ENCODE results near the gene PRLR.
"Not testable (repeated sequence)": the region's sequence is repeated elsewhere in the genome, so short reads cannot be mapped to it uniquely, and the experiment has no call there.

The PRLR gene

DNA sequence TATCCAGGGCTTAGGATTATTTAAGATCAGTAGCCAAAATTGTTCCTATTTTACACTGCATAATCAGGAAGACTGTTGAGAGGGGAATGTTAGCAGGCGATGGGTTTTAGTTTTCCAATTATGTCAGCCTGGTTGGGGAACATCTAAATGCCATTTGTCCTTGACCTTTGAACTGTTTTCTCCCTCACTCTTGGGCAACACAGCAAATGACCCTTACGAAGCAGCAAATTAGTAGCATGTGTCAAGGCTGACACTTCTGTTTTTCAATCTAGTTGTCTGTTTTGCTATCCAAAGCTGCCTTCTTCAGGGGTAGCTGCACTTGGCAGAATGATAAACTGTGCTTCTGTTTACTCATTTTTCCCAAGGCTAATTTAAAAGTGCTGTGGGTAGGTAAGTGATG lies 104.5 kb downstream of the PRLR start:
- no peak overlapping the region for H3K27ac ChIP-seq (ENCODE audit: low read depth, low read length)
- no peak overlapping the region for H3K4me3 ChIP-seq (ENCODE audit: low read length)
- no peaks in the 10 kb centered on the region for H3K36me3 ChIP-seq (ENCODE audit: control insufficient read depth, insufficient read depth, low read length)
- H3K27me3 ChIP-seq (ENCODE audit: control insufficient read depth, insufficient read depth, low read length), result no peaks in the 10 kb centered on the region
- H3K4me1 ChIP-seq (ENCODE audit: control insufficient read depth, insufficient read depth, low read length), result no peaks in the 10 kb centered on the region
- no peak overlapping the region for H3K9ac ChIP-seq (ENCODE audit: low read length)

DNA sequence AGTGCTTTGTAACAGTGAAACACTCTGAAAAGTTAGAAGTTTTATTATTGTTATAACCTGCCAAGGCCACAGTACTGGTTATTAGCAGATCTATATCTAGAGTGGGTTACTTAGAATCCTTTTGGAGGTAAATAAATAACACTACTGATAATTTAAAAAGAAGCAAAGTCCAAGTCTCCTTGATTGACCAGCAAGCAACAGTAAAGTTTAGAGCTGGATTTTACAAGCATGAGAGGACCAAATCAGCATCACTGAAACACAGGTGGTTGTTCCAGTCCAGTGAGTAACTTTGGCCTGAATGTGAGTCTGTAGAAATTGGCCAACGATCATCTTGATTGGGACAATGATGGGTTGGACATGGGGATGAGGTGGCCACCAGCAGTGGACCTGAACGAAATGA lies 105.4 kb downstream of the PRLR start:
- Histone ChIP-seq H3K4me1 (ENCODE audit: control insufficient read depth, insufficient read depth, low read length) (no peaks in the 10 kb centered on the region), H3K36me3 (ENCODE audit: control insufficient read depth, insufficient read depth, low read length) (no peaks in the 10 kb centered on the region), H3K27me3 (ENCODE audit: control insufficient read depth, insufficient read depth, low read length) (no peaks in the 10 kb centered on the region), H3K9ac (ENCODE audit: low read length) (no peak overlapping the region), H3K27ac (ENCODE audit: low read depth, low read length) (no peak overlapping the region), H3K4me3 (ENCODE audit: low read length) (no peak overlapping the region)

DNA sequence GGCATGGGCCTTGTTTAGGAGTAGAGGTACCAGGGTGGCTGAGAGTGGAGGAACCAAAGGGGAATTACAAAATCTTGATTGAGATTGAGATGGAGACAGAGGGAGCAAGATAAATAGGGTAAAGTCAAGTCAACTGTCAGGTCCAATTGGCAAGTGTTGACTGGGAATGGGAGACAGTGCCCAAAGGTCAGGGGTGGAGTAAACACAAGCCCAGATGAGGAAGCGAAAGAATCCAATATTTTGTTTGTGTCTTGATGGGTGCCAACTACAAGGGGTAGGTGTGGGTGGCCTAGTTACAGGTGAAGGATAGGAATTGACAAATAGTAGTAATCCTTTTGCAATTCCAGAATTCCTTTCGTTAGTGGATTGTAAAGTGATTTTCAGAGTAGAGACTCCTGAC lies 107.5 kb downstream of the PRLR start:
- no peak overlapping the region for H3K27ac ChIP-seq (ENCODE audit: low read depth, low read length)
- H3K9ac ChIP-seq (ENCODE audit: low read length), result no peak overlapping the region
- no peaks in the 10 kb centered on the region for H3K27me3 ChIP-seq (ENCODE audit: control insufficient read depth, insufficient read depth, low read length)
- H3K4me1 ChIP-seq (ENCODE audit: control insufficient read depth, insufficient read depth, low read length), result no peaks in the 10 kb centered on the region
- H3K36me3 ChIP-seq (ENCODE audit: control insufficient read depth, insufficient read depth, low read length), result no peaks in the 10 kb centered on the region
- no peak overlapping the region for H3K4me3 ChIP-seq (ENCODE audit: low read length)

DNA sequence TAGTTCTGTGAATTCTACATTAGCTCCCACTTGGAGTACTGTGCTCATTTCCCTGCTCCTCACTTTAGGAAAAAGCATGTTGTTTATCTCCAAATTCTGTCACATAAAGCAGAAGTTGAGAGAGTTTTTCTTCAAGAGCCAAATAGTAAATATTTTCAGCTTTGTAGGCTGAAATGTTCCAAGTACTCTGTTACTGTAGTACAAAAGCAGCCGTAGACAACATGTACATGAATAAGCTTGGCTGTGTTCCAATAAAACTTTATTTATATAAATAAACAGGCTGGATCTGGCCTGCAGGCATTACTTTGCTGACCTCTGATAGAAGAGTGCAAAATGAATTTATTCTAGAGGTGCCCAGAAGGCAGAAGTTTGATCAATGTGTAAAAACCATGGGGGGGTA lies 109.6 kb downstream of the PRLR start:
- Histone ChIP-seq H3K4me3 (ENCODE audit: low read length) (no peak overlapping the region), H3K9ac (ENCODE audit: low read length) (no peak overlapping the region), H3K27me3 (ENCODE audit: control insufficient read depth, insufficient read depth, low read length) (no peaks in the 10 kb centered on the region), H3K36me3 (ENCODE audit: control insufficient read depth, insufficient read depth, low read length) (no peaks in the 10 kb centered on the region), H3K4me1 (ENCODE audit: control insufficient read depth, insufficient read depth, low read length) (no peaks in the 10 kb centered on the region), H3K27ac (ENCODE audit: low read depth, low read length) (no peak overlapping the region)

DNA sequence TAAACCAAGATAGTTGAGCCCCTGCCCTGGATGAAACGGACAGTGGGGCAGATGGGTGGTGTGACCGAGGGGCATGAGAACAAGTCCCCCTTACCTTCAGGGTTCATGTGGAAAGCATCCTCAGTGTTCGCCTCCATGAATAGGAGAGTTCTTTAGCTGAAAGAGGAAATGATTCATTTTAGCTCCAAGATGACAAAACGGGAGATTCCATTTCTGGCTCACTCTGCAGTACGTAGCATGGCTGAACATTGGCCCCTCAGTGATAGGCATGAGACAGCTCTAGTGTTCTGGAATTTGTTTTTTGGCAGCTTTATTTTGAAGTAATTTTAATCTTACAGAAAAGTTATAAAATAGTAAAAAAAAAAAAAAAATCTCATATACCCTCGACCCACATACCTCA lies 112.3 kb downstream of the PRLR start:
- Histone ChIP-seq H3K4me3 (ENCODE audit: low read length) (no peak overlapping the region), H3K27ac (ENCODE audit: low read depth, low read length) (no peak overlapping the region), H3K4me1 (ENCODE audit: control insufficient read depth, insufficient read depth, low read length) (no peaks in the 10 kb centered on the region), H3K9ac (ENCODE audit: low read length) (no peak overlapping the region), H3K27me3 (ENCODE audit: control insufficient read depth, insufficient read depth, low read length) (no peaks in the 10 kb centered on the region), H3K36me3 (ENCODE audit: control insufficient read depth, insufficient read depth, low read length) (no peaks in the 10 kb centered on the region)

DNA sequence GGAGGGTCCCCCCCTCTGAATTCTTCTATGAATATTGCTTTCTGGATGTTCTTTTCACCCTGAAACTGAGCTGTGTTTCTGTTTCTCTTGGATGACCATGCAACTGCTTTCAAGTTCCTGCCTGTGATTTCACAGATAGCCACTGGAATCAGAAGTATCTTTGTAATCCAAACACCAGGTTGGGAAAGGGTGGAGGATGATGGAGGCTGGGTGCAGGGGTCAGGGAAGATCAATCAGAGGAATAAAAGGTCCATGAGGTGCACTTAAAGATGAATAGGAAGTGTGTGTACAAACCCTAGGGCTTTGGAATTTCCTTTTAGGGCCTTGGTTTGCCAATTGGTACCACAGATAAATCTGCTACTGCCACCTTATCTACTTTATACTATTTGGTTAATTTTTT lies 114.4 kb downstream of the PRLR start:
- Histone ChIP-seq H3K4me3 (ENCODE audit: low read length) (no peak overlapping the region), H3K4me1 (ENCODE audit: control insufficient read depth, insufficient read depth, low read length) (no peaks in the 10 kb centered on the region), H3K9ac (ENCODE audit: low read length) (no peak overlapping the region), H3K27me3 (ENCODE audit: control insufficient read depth, insufficient read depth, low read length) (no peaks in the 10 kb centered on the region), H3K27ac (ENCODE audit: low read depth, low read length) (no peak overlapping the region), H3K36me3 (ENCODE audit: control insufficient read depth, insufficient read depth, low read length) (no peaks in the 10 kb centered on the region)

DNA sequence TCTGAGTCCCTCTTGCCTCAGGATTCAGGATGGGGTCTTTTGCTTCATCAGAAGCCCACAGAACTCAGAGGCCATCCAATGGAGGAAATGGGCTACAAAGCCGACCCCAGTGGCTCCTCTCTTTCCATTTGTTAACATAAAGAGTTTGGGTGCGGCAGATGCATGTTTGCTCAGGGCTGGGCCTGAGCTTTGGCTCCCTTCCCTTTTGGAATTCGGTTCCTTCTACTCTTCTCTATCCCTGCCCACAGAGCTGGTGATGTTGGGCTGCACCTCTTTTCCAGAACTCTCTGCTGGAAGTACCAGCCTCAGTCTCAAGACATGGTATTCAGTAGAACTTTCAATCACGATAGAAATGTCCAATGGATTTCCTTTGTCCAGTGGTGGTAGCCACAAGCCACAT lies 115.6 kb downstream of the PRLR start:
- H3K9ac ChIP-seq (ENCODE audit: low read length), result no peak overlapping the region
- H3K4me1 ChIP-seq (ENCODE audit: control insufficient read depth, insufficient read depth, low read length), result no peaks in the 10 kb centered on the region
- H3K4me3 ChIP-seq (ENCODE audit: low read length), result no peak overlapping the region
- no peak overlapping the region for H3K27ac ChIP-seq (ENCODE audit: low read depth, low read length)
- H3K36me3 ChIP-seq (ENCODE audit: control insufficient read depth, insufficient read depth, low read length), result no peaks in the 10 kb centered on the region
- no peaks in the 10 kb centered on the region for H3K27me3 ChIP-seq (ENCODE audit: control insufficient read depth, insufficient read depth, low read length)

DNA sequence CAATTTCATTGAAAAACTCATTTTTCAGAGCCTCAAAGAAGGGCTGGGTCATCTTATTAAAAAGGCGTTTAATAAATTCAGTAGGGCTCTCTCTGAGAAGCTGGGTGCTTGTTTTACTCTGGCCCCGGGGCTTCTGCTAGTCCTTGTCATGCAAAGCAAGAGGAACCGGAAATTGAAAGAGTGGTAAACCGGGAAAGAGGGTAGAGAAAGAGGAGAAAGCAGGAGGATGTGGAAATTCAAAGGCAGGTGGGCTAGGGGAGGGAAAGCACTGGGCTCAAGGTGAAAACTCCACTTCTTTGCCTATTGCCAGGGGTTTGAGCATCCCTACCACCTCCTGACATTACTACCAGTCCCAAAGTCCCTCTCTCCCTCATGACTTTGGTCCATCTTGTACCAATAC lies 118.0 kb downstream of the PRLR start:
- no peaks in the 10 kb centered on the region for H3K36me3 ChIP-seq (ENCODE audit: control insufficient read depth, insufficient read depth, low read length)
- H3K4me3 ChIP-seq (ENCODE audit: low read length), result no peak overlapping the region
- H3K4me1 ChIP-seq (ENCODE audit: control insufficient read depth, insufficient read depth, low read length), result no peaks in the 10 kb centered on the region
- H3K27ac ChIP-seq (ENCODE audit: low read depth, low read length), result no peak overlapping the region
- H3K9ac ChIP-seq (ENCODE audit: low read length), result no peak overlapping the region
- no peaks in the 10 kb centered on the region for H3K27me3 ChIP-seq (ENCODE audit: control insufficient read depth, insufficient read depth, low read length)

DNA sequence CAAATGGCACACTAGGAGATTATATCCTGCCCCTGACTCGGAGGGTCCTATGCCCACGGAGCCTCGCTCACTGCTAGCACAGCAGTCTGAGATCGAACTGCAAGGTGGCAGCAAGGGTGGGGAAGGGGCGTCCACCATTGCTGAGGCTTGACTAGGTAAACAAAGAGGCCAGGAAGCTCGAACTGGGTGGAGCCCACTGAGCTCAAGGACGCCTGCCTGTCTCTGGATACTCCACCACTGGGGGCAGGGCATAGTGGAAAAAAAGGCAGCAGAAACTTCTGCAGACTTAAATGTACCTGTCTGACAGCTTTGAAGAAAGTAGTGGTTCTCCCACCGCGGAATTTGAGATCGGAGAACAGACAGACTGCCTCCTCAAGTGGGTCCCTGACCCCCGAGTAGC lies 125.7 kb downstream of the PRLR start:
- H3K4me3 ChIP-seq (ENCODE audit: low read length); H3K9ac ChIP-seq (ENCODE audit: low read length); H3K27ac ChIP-seq (ENCODE audit: low read depth, low read length); H3K36me3 ChIP-seq (ENCODE audit: control insufficient read depth, insufficient read depth, low read length); H3K27me3 ChIP-seq (ENCODE audit: control insufficient read depth, insufficient read depth, low read length); H3K4me1 ChIP-seq (ENCODE audit: control insufficient read depth, insufficient read depth, low read length): not testable (repeated sequence)

DNA sequence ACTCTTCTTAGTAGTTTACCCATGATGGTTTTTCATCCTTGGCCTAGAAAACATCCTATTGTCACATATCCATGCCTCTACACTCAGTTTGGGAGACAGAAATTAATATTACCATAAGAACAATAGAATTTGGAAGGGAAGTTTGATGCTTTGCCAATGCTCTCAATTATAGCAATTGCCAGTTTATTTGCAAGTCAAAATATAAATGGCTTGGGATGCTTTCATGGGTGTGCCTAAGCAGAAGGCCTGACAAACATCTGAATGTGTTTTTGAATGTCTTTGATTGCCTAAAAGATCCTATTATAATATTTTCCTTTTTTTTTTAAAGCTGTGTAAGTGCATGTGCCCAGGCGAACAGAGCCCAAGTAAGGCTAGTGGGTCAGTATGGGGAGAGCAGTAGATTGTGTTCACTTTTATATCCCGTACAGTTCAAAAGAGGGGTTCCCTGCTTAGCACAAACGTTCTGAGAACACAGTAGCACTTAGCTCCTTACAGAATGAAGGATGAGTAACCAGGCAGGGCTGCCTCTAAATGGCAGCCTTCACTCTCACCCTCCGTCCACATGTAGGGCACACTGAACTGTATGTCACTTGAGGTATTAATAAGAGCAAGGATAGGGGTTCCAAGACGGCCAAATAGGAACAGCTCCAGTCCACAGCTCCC lies 126.5 kb downstream of the PRLR start:
- Histone ChIP-seq H3K4me1 (ENCODE audit: control insufficient read depth, insufficient read depth, low read length) (no peaks in the 10 kb centered on the region), H3K4me3 (ENCODE audit: low read length) (no peak overlapping the region), H3K9ac (ENCODE audit: low read length) (no peak overlapping the region), H3K36me3 (ENCODE audit: control insufficient read depth, insufficient read depth, low read length) (no peaks in the 10 kb centered on the region), H3K27me3 (ENCODE audit: control insufficient read depth, insufficient read depth, low read length) (no peaks in the 10 kb centered on the region), H3K27ac (ENCODE audit: low read depth, low read length) (no peak overlapping the region)

DNA sequence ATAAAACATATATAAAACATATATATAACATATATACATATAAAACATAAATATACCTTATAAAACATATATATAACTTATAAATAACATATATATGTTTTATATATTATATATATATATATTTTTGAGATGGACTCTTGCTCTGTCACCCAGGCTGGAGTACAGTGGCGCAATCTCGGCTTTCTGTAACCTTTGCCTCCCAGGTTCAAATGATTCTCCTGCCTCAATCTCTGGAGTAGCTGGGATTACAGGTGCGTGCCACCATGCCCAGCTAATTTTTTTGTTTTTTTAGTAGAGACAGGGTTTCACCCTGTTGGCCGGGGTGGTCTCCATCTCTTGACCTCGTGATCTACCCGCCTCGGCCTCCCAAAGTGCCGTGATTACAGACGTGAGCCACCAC lies 128.6 kb downstream of the PRLR start:
- not testable (repeated sequence) for H3K9ac ChIP-seq (ENCODE audit: low read length); H3K4me3 ChIP-seq (ENCODE audit: low read length); H3K27ac ChIP-seq (ENCODE audit: low read depth, low read length); H3K36me3 ChIP-seq (ENCODE audit: control insufficient read depth, insufficient read depth, low read length); H3K27me3 ChIP-seq (ENCODE audit: control insufficient read depth, insufficient read depth, low read length); H3K4me1 ChIP-seq (ENCODE audit: control insufficient read depth, insufficient read depth, low read length)

DNA sequence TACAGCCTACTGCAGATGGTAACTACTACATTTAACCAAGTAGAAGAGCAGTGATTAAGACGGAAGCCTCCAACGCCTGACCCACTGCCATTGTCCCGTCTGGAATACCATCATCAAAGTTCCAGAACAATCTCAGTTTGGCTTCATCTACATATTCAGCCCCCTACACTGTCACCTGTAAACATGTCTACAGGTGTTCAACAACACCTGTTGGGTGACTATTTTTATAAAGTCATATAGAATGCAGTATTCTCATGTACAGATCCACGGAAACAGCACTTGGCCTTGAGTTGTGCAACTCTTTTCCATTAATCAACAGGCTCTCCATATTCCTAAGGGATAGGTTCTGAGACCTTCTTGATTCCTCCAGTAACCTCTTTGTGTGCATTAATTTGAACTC lies 129.3 kb downstream of the PRLR start:
- Histone ChIP-seq H3K4me1 (ENCODE audit: control insufficient read depth, insufficient read depth, low read length) (no peaks in the 10 kb centered on the region), H3K27me3 (ENCODE audit: control insufficient read depth, insufficient read depth, low read length) (no peaks in the 10 kb centered on the region), H3K36me3 (ENCODE audit: control insufficient read depth, insufficient read depth, low read length) (no peaks in the 10 kb centered on the region), H3K27ac (ENCODE audit: low read depth, low read length) (no peak overlapping the region), H3K9ac (ENCODE audit: low read length) (no peak overlapping the region), H3K4me3 (ENCODE audit: low read length) (no peak overlapping the region)

DNA sequence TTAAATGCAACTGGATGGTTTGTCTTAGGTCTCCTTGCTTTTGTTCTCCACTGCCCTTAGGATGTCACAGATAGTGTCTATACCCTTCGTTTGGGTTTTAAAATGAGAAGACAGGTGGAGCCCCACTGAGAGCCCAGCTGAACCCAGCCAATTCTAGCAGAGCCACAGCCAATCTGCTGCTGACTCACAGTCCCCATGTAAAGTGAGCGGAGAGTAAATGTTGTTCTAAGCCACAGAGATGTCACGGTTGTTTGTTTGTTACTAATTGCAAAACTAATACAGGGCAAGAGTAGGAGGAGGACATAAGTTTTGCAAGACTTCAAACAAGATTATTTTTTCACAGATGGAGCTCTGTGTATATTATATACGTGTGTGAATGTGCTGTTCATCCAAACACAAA lies 132.1 kb downstream of the PRLR start:
- Histone ChIP-seq H3K27ac (ENCODE audit: low read depth, low read length) (no peak overlapping the region), H3K9ac (ENCODE audit: low read length) (no peak overlapping the region), H3K36me3 (ENCODE audit: control insufficient read depth, insufficient read depth, low read length) (no peaks in the 10 kb centered on the region), H3K4me1 (ENCODE audit: control insufficient read depth, insufficient read depth, low read length) (no peaks in the 10 kb centered on the region), H3K27me3 (ENCODE audit: control insufficient read depth, insufficient read depth, low read length) (no peaks in the 10 kb centered on the region), H3K4me3 (ENCODE audit: low read length) (no peak overlapping the region)

Data from rectal smooth muscle tissue (tissue), 1 donor.